Testis (tissue), 2 donors: ENCODE data around the gene SMCO4.

ENCODE experiments used
- POLR2A ChIP-seq: fragments of 450-650 bp; IDR thresholded peaks from one replicate; pipeline ENCODE4 v1.6.1; 2017; ENCODE audit warnings: antibody characterized with exemption, mild to moderate bottlenecking, moderate library complexity
- TF ChIP-seq, protein P1 (sequence below), 3 experiments: fragments of 450-650 bp in 2 of 3; fragments of 200-600 bp in 1 of 3; sonication (generic) in 1 of 3; IDR thresholded peaks; one replicate each; pipeline ENCODE4 v1.5.1; 2016 to 2019; ENCODE audit warnings: antibody characterized with exemption in 3 of 3, mild to moderate bottlenecking in 2 of 3, moderate library complexity in 1 of 3

- no peak for TF ChIP-seq POLR2A
- TF ChIP-seq, protein P1, sequence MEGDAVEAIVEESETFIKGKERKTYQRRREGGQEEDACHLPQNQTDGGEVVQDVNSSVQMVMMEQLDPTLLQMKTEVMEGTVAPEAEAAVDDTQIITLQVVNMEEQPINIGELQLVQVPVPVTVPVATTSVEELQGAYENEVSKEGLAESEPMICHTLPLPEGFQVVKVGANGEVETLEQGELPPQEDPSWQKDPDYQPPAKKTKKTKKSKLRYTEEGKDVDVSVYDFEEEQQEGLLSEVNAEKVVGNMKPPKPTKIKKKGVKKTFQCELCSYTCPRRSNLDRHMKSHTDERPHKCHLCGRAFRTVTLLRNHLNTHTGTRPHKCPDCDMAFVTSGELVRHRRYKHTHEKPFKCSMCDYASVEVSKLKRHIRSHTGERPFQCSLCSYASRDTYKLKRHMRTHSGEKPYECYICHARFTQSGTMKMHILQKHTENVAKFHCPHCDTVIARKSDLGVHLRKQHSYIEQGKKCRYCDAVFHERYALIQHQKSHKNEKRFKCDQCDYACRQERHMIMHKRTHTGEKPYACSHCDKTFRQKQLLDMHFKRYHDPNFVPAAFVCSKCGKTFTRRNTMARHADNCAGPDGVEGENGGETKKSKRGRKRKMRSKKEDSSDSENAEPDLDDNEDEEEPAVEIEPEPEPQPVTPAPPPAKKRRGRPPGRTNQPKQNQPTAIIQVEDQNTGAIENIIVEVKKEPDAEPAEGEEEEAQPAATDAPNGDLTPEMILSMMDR (IDR thresholded peaks at IDR 0.05) = no peak
Observed at GRCh38 chr11:93530468-93530826, 12.7 kb downstream of the SMCO4 start.
